GM12891 (cell line): ENCODE measurements around the gene PCNX2.

ENCODE experiments used
- DNase-seq: peaks from one replicate; pipeline ENCODE4 v3.0.0; 2011; ENCODE audit warnings: low spot score; ENCODE audit not compliant: insufficient read length
- FAIRE-seq: peaks from 2 replicates; lab custom pipeline; 2011; peaks lifted over from hg19 to GRCh38; lab: Jason Lieb, UNC
- PAX5 ChIP-seq: IDR thresholded peaks from 2 replicates; pipeline ENCODE4 v1.6.1; 2011; ENCODE audit warnings: low read length, moderate library complexity, mild to moderate bottlenecking; ENCODE audit not compliant: insufficient read depth, severe bottlenecking
- POLR2A ChIP-seq: IDR thresholded peaks from 2 replicates; pipeline ENCODE4 v1.6.1; 2011; ENCODE audit warnings: low read depth, low read length, control low read depth
- POLR2AphosphoS5 ChIP-seq: IDR thresholded peaks from 2 replicates; pipeline ENCODE4 v1.6.1; 2011; ENCODE audit warnings: low read depth, low read length, control low read depth
- POU2F2 ChIP-seq: IDR thresholded peaks from 2 replicates; pipeline ENCODE4 v1.6.1; 2011; ENCODE audit warnings: low read depth, mild to moderate bottlenecking, control low read depth, low read length, moderate library complexity
- SPI1 ChIP-seq: IDR thresholded peaks from 2 replicates; pipeline ENCODE4 v1.6.1; 2011; ENCODE audit warnings: low read depth, low read length, control low read depth
- TAF1 ChIP-seq: IDR thresholded peaks from 2 replicates; pipeline ENCODE4 v1.6.1; 2011; ENCODE audit warnings: low read depth, low read length, control low read depth

The PCNX2 gene

GRCh38 chr1:233172201-233172600 lies 123.3 kb downstream of the PCNX2 start:
- TF ChIP-seq POLR2AphosphoS5 (no peak), PAX5 (no peak)
- DNase-seq = no peak
- FAIRE-seq = no peak

GRCh38 chr1:233170741-233171140 lies 124.8 kb downstream of the PCNX2 start:
- TF ChIP-seq POLR2AphosphoS5 (no peak), POLR2A (no peak), PAX5 (no peak)
- FAIRE-seq (no peak), DNase-seq (no peak)

DNA sequence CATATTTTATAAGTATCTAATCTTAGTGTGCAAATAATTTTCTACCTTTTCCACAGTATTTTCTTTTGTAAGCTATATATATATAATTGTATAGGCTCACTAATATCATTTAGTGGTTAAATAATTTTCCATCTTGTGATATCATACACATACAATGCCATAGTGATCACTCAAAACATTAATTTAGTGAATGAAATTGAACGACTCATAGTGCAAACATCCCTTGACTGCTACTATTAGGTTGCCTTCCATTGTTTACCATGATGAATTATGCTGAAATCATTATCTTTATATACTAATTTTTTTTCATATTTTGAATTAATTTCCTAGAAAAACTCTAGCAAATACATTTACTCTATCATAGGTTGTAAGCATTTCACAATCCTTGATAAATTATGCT lies 127.1 kb downstream of the PCNX2 start:
- no peak for DNase-seq
- TF ChIP-seq POLR2A = no peak
- no peak for TF ChIP-seq POU2F2
- TF ChIP-seq SPI1 = no peak
- TF ChIP-seq TAF1 = no peak
- no peak for TF ChIP-seq POLR2AphosphoS5
- no peak for TF ChIP-seq PAX5
- FAIRE-seq = no peak

DNA sequence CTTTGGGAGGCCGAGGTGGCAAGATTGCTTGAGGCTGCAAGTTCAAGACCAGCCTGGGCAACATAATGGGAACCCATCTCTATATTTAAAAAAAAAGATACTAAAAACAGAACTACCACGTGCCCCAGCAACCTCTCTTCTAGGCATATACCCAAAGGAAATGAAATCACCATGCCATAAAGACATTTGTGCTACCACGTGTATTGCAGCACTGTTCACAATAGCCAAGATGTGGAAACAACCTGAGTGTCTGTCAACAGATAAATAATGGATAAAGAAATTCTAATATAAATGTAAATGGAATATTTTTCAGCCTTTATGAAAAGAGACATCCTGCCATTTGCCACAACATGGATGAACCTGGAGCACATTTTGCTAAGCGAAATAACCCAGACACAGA lies 128.6 kb downstream of the PCNX2 start:
- DNase-seq (no peak), FAIRE-seq (no peak)
- TF ChIP-seq SPI1 (no peak), TAF1 (no peak), POLR2A (no peak)

- DNase-seq (no peak), FAIRE-seq (no peak)
- TF ChIP-seq POU2F2 (no peak), POLR2A (no peak), POLR2AphosphoS5 (no peak), TAF1 (no peak), PAX5 (no peak), SPI1 (no peak)
Measured at GRCh38 chr1:233163696-233164095, 131.8 kb downstream of the PCNX2 start.

GRCh38 chr1:233158322-233158721 lies 137.2 kb downstream of the PCNX2 start:
- FAIRE-seq = no peak
- TF ChIP-seq SPI1 = no peak
- no peak for TF ChIP-seq PAX5
- TF ChIP-seq TAF1 = no peak
- no peak for TF ChIP-seq POLR2A
- no peak for TF ChIP-seq POU2F2
- TF ChIP-seq POLR2AphosphoS5 = no peak
- no peak for DNase-seq

DNA sequence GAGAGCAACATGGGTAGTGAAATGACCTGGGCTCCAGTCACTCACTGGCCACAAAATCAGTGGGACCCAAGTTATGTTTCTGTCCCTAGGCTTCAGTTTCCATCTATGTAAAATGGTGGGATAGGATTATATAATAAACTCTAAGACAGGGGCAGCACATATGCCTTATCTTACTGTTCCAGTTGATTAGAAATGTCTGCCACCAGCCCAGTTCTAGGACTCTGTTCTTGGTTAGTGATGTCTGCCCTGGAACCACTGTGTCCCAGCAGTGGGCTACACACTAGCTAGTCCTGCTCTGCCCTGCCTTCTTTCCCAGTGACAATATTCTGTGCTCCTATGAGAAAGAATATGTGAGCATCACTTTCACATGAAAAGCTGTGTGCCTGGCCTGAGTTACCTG lies 138.3 kb downstream of the PCNX2 start:
- DNase-seq (no peak), FAIRE-seq (no peak)
- TF ChIP-seq SPI1 (no peak), PAX5 (no peak), POLR2A (no peak), TAF1 (no peak), POLR2AphosphoS5 (no peak), POU2F2 (no peak)

DNA sequence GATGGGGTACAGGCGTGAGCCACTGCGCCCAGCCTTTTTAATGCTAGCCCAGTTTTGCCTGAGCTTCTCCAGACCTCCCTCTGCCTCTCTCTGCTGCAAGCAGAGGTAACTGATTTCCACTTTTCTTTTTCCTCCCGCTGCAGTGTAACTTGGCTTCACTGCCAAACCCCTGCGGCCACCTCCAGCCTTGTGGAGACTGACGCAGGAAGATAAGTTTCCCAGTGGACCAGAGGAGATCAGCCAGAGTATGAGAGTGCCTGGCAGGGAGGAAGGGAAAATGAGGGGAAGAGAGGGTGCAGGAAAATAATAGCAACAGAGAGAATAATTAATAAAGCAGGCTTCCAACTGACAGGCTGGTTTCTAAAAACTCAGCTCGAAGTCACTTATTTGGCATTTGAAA lies 143.7 kb downstream of the PCNX2 start:
- no peak for DNase-seq
- FAIRE-seq = no peak
- TF ChIP-seq TAF1 = no peak
- TF ChIP-seq PAX5 = no peak
- TF ChIP-seq POU2F2 = no peak
- TF ChIP-seq POLR2A = no peak

DNA sequence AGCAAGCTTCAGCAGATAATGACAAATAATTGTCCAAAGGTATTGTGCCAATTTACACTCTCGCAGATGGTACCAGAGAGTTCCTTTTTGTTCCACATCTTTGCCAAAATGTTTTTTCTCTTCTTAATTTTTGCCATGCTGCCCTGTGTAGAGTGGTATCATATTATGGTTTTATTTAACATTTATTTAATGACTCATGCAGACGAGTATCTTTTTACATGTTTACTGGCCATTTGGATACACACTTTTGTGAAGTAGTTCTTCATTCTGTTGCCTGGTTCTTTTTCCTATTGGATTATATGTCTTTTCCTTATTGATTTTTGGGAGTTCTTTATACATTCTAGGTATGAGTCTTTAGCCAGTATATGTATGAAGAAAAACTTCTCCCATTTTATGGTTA lies 151.1 kb downstream of the PCNX2 start:
- FAIRE-seq (no peak), DNase-seq (no peak)
- TF ChIP-seq PAX5 (no peak), POLR2AphosphoS5 (no peak), SPI1 (no peak), TAF1 (no peak), POU2F2 (no peak), POLR2A (no peak)

DNA sequence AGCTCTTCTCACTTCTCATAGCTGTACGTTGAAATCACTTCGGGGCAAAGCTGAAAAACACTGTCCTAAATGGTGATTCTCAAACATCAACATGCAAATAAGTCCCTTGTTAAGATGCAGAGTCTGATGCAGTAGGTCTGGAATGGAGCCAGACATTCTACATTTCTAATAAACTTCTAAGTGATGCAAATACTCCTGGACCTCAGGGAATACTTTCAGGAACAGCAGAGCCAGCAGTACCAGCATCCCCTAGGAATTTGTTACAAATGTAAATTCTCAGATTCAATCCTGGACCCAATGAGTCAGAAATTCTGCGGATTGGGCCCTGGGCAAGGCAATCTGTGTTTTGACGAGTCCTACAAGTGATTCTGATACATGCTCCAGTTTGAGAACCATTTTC lies 152.3 kb downstream of the PCNX2 start:
- FAIRE-seq (no peak), DNase-seq (no peak)
- TF ChIP-seq POU2F2 (no peak), TAF1 (no peak), POLR2A (no peak), PAX5 (no peak), SPI1 (no peak), POLR2AphosphoS5 (no peak)

DNA sequence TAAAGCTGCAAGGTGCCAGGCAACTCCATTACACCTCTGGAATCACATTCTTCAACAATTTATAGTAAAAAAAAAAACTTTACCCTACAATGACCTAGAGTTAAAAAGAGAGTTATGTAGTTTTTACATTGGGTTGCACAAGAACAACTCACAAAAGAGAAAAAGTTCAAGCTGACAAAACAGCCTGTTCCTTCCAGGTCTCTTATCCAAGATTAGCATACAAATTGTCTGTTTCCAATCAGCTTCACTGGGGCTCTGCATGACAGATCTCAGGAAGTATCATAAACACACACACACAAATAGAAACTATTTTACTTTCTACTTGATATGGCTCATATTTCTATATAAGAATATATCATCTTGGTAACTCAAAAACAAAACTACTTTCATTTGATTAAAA lies 154.6 kb downstream of the PCNX2 start:
- no peak for FAIRE-seq
- no peak for DNase-seq

More for the DNA sequence above, 154.6 kb downstream of the PCNX2 start:
- TF ChIP-seq PAX5 (no peak), POLR2A (no peak), POLR2AphosphoS5 (no peak), POU2F2 (no peak), TAF1 (no peak)
